Mucosa of rectum (tissue), 2 donors: ENCODE data around the gene DEFB128.
"Not testable (repeated sequence)": the region's sequence is repeated elsewhere in the genome, so short reads cannot be mapped to it uniquely, and the experiment has no call there.

Source experiments
- H3K27ac ChIP-seq, 2 donors: one replicate each; pipeline ENCODE4 v1.7.0; 2013; ENCODE audit warnings: inconsistent platforms in 2 of 2, low read depth in 2 of 2, low read length in 2 of 2
- H3K27me3 ChIP-seq, 2 donors: one replicate each; pipeline ENCODE4 v1.7.0; 2013; ENCODE audit warnings: low read length in 2 of 2; ENCODE audit not compliant: control insufficient read depth in 2 of 2, insufficient read depth in 2 of 2
- H3K36me3 ChIP-seq, 2 donors: one replicate each; pipeline ENCODE4 v1.7.0; 2013; ENCODE audit warnings: low read length in 2 of 2; ENCODE audit not compliant: control insufficient read depth in 2 of 2, insufficient read depth in 2 of 2
- H3K4me1 ChIP-seq, 2 donors: one replicate each; pipeline ENCODE4 v1.7.0; 2013; ENCODE audit warnings: low read length in 2 of 2, mild to moderate bottlenecking in 1 of 2; ENCODE audit not compliant: control insufficient read depth in 2 of 2, insufficient read depth in 2 of 2
- H3K4me3 ChIP-seq, 2 donors: one replicate each; pipeline ENCODE4 v1.7.0; 2013; ENCODE audit warnings: low read length in 2 of 2
- H3K9ac ChIP-seq, 2 donors: one replicate each; pipeline ENCODE4 v1.7.0; 2013; ENCODE audit warnings: low read length in 2 of 2, low read depth in 1 of 2, mild to moderate bottlenecking in 1 of 2
- H3K9me3 ChIP-seq, 2 donors: one replicate each; pipeline ENCODE4 v1.7.0; 2013; ENCODE audit warnings: low read length in 2 of 2; ENCODE audit not compliant: control insufficient read depth in 2 of 2
- donor health status: healthy.
- donor health status: Normal muscosa, but diverticular disease.

The DEFB128 gene

GRCh38 chr20:189611-190010, at the start of gene DEFB128:
DEFB128 (minus strand) TSS chr20:189711; CDS start chr20:189623, 88 bp downstream.
- Histone ChIP-seq H3K4me3 (no peak within 1 kb of the TSS), H3K27me3 (no peaks in the 10 kb centered on the region)

GRCh38 chr20:237929-238328, 48.4 kb upstream of the DEFB128 start:
- no peaks in the 10 kb centered on the region for H3K9me3 ChIP-seq

More at GRCh38 chr20:189611-190010, at the start of gene DEFB128:
- H3K4me1 ChIP-seq: no peaks in the 10 kb centered on the region
- no peaks in the 10 kb centered on the region for H3K36me3 ChIP-seq
- no peaks in the 10 kb centered on the region for H3K9me3 ChIP-seq
- no peak within 1 kb of the TSS for H3K27ac ChIP-seq
- no peak within 1 kb of the TSS for H3K9ac ChIP-seq

GRCh38 chr20:237489-237888, 48.0 kb upstream of the DEFB128 start:
- Histone ChIP-seq H3K4me1 (no peaks in the 10 kb centered on the region), H3K27ac (no peak overlapping the region), H3K4me3 (no peak overlapping the region), H3K9ac (no peak overlapping the region), H3K9me3 (no peaks in the 10 kb centered on the region), H3K36me3 (no peaks in the 10 kb centered on the region), H3K27me3 (no peaks in the 10 kb centered on the region)

More at GRCh38 chr20:237929-238328, 48.4 kb upstream of the DEFB128 start:
- H3K36me3 ChIP-seq: no peaks in the 10 kb centered on the region
- no peak overlapping the region for H3K4me3 ChIP-seq
- H3K27me3 ChIP-seq: peaks cover 0 to 2% of the 10 kb centered on the region in 2 donors
- H3K9ac ChIP-seq: no peak overlapping the region
- H3K4me1 ChIP-seq: no peaks in the 10 kb centered on the region
- no peak overlapping the region for H3K27ac ChIP-seq

- no peaks in the 10 kb centered on the region for H3K9me3 ChIP-seq
- H3K36me3 ChIP-seq: no peaks in the 10 kb centered on the region
- no peak overlapping the region for H3K9ac ChIP-seq
- no peak overlapping the region for H3K4me3 ChIP-seq
- H3K27me3 ChIP-seq: no peaks in the 10 kb centered on the region
- H3K27ac ChIP-seq: no peak overlapping the region
- no peaks in the 10 kb centered on the region for H3K4me1 ChIP-seq
These were observed 46.4 kb upstream of the DEFB128 start for GRCh38 chr20:235891-236290.

GRCh38 chr20:227439-228105, 38.1 kb upstream of the DEFB128 start:
- H3K9me3 ChIP-seq: no peaks in the 10 kb centered on the region
- no peaks in the 10 kb centered on the region for H3K36me3 ChIP-seq
- H3K27ac ChIP-seq: no peak overlapping the region
- H3K4me3 ChIP-seq: no peak overlapping the region
- no peak overlapping the region for H3K9ac ChIP-seq
- H3K4me1 ChIP-seq: no peaks in the 10 kb centered on the region
- no peaks in the 10 kb centered on the region for H3K27me3 ChIP-seq

- H3K9me3 ChIP-seq: no peaks in the 10 kb centered on the region
- no peaks in the 10 kb centered on the region for H3K27me3 ChIP-seq
- H3K4me1 ChIP-seq: no peaks in the 10 kb centered on the region
- H3K27ac ChIP-seq: no peak within 1 kb of the TSS
- H3K36me3 ChIP-seq: no peaks in the 10 kb centered on the region
- no peak within 1 kb of the TSS for H3K4me3 ChIP-seq
- H3K9ac ChIP-seq: no peak within 1 kb of the TSS
These were observed 37.4 kb upstream of the DEFB128 start, which contains the start of gene DEFB129 for GRCh38 chr20:226958-227357. DEFB129 (plus strand) TSS chr20:227258; CDS start chr20:227289, 31 bp downstream.

GRCh38 chr20:225879-226278, 36.4 kb upstream of the DEFB128 start:
- not testable (repeated sequence) for H3K4me1 ChIP-seq, H3K9me3 ChIP-seq, H3K4me3 ChIP-seq, H3K9ac ChIP-seq, H3K36me3 ChIP-seq, H3K27ac ChIP-seq, H3K27me3 ChIP-seq

GRCh38 chr20:221258-221830, 31.8 kb upstream of the DEFB128 start:
- Histone ChIP-seq H3K9ac (no peak overlapping the region), H3K36me3 (no peaks in the 10 kb centered on the region), H3K9me3 (no peaks in the 10 kb centered on the region), H3K4me3 (no peak overlapping the region), H3K27me3 (peaks cover 8 to 9% of the 10 kb centered on the region in 2 donors), H3K4me1 (no peaks in the 10 kb centered on the region), H3K27ac (no peak overlapping the region)

- H3K27me3 ChIP-seq: peaks cover 8 to 9% of the 10 kb centered on the region in 2 donors
- no peaks in the 10 kb centered on the region for H3K9me3 ChIP-seq
- H3K36me3 ChIP-seq: no peaks in the 10 kb centered on the region
- H3K4me3 ChIP-seq: no peak overlapping the region
- H3K4me1 ChIP-seq: no peaks in the 10 kb centered on the region
- no peak overlapping the region for H3K9ac ChIP-seq
- no peak overlapping the region for H3K27ac ChIP-seq
These were observed 30.0 kb upstream of the DEFB128 start for GRCh38 chr20:219290-220115.

GRCh38 chr20:217266-217665, 27.8 kb upstream of the DEFB128 start:
- H3K4me1 ChIP-seq: no peaks in the 10 kb centered on the region
- no peak overlapping the region for H3K27ac ChIP-seq
- no peak overlapping the region for H3K9ac ChIP-seq
- H3K36me3 ChIP-seq: no peaks in the 10 kb centered on the region
- peaks cover 8 to 9% of the 10 kb centered on the region in 2 donors for H3K27me3 ChIP-seq
- H3K4me3 ChIP-seq: no peak overlapping the region
- no peaks in the 10 kb centered on the region for H3K9me3 ChIP-seq
